ENCODE results near the gene C2CD2. TPM values are rescaled to one million over a fixed set of nuclear protein-coding genes. Genes with fewer than 3 reads are reported as not detected.

The C2CD2 gene
- total and polyA plus RNA-seq, 3 experiments from 2014 or later: 2.3 to 5.0 (median 4.3) TPM

DNA sequence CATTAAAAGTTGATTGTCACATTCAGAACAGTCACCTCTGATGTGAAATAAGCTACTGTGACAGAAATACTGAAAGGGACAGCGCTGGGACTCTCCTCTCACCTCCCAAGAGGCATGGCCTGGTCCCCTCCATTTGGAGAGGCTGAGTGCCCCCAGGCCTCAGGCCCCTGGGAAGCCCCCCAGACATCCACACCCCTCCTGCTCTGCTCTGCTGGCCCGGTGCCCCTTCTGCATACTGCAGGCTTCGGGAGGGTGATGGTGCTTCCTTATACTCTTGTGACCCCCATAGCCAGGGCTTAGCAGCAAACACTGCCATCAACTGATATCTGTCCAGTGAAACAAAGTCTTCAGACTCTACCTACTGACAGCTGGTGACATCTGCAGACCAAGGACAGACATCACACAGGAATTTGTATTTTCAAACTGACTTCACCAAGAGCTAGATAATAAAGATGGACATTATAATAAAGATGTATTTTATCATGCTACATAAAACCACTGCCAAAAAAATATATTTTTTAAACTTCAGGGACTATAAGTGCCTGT is 36.9 kb downstream of the C2CD2 start:
- Histone ChIP-seq H3K9me3 (ENCODE audit: low read length) (no peaks in the 10 kb centered on the region), H3K4me1 (ENCODE audit: insufficient read depth, low read length) (no peaks in the 10 kb centered on the region), H3K27ac (ENCODE audit: low read depth, low read length) (no peak overlapping the region), H3K4me3 (ENCODE audit: low read length) (no peak overlapping the region), H3K27me3 (ENCODE audit: insufficient read depth, low read length, poor library complexity, severe bottlenecking) (no peaks in the 10 kb centered on the region), H3K36me3 (ENCODE audit: insufficient read depth, low read length) (peaks cover 11% of the 10 kb centered on the region)
- Mint-ChIP-seq H3K9me3 (no peaks in the 10 kb centered on the region), H3K27ac (no peak overlapping the region), H3K27me3 (no peaks in the 10 kb centered on the region), H3K36me3 (peaks cover 0 to 68% (median 34%) of the 10 kb centered on the region in 3 donors), H3K4me1 (peaks cover 0 to 3% (median 1%) of the 10 kb centered on the region in 3 donors), H3K4me3 (no peak overlapping the region)
- POLR2A ChIA-PET: no interaction called here
- no peak for DNase-seq
- CTCF ChIA-PET: interaction anchor here (1.0 kb wide), 1 partner anchor 9 kb away, joined by 3 read pairs; no protein-coding TSS in a partner anchor

GRCh38 chr21:41914965-41915364 is 38.9 kb downstream of the C2CD2 start:
- H3K27ac ChIP-seq (ENCODE audit: low read depth, low read length): no peak overlapping the region
- ChIA-PET CTCF (interaction anchor here (1.1 kb wide), 1 partner anchor 193 kb away, joined by 3 read pairs; no protein-coding TSS in a partner anchor), POLR2A (no interaction called here)
- H3K27ac Mint-ChIP-seq: peak overlapping the region in 1 of 8 donors; percentile 26
- no peaks in the 10 kb centered on the region for H3K27me3 ChIP-seq (ENCODE audit: insufficient read depth, low read length, poor library complexity, severe bottlenecking)
- no peak overlapping the region for H3K4me3 Mint-ChIP-seq
- no peaks in the 10 kb centered on the region for H3K4me1 Mint-ChIP-seq
- H3K27me3 Mint-ChIP-seq: no peaks in the 10 kb centered on the region
- no peaks in the 10 kb centered on the region for H3K4me1 ChIP-seq (ENCODE audit: insufficient read depth, low read length)
- H3K9me3 ChIP-seq (ENCODE audit: low read length): no peaks in the 10 kb centered on the region
- no peaks in the 10 kb centered on the region for H3K9me3 Mint-ChIP-seq
- no peak overlapping the region for H3K4me3 ChIP-seq (ENCODE audit: low read length)
- no peak for DNase-seq
- H3K36me3 ChIP-seq (ENCODE audit: insufficient read depth, low read length): peaks cover 19% of the 10 kb centered on the region
- peaks cover 0 to 73% (median 36%) of the 10 kb centered on the region in 3 donors for H3K36me3 Mint-ChIP-seq

GRCh38 chr21:41914358-41914757 is 39.5 kb downstream of the C2CD2 start:
- Histone ChIP-seq H3K4me1 (ENCODE audit: insufficient read depth, low read length) (no peaks in the 10 kb centered on the region), H3K27me3 (ENCODE audit: insufficient read depth, low read length, poor library complexity, severe bottlenecking) (no peaks in the 10 kb centered on the region), H3K4me3 (ENCODE audit: low read length) (no peak overlapping the region), H3K36me3 (ENCODE audit: insufficient read depth, low read length) (peaks cover 19% of the 10 kb centered on the region), H3K27ac (ENCODE audit: low read depth, low read length) (no peak overlapping the region), H3K9me3 (ENCODE audit: low read length) (no peaks in the 10 kb centered on the region)
- H3K36me3 Mint-ChIP-seq: peaks cover 0 to 78% (median 38%) of the 10 kb centered on the region in 3 donors
- H3K4me1 Mint-ChIP-seq: no peaks in the 10 kb centered on the region
- no peaks in the 10 kb centered on the region for H3K27me3 Mint-ChIP-seq
- no peak overlapping the region for H3K27ac Mint-ChIP-seq
- no peak for DNase-seq
- ChIA-PET POLR2A (no interaction called here), CTCF (no interaction called here)
- H3K4me3 Mint-ChIP-seq: no peak overlapping the region
- H3K9me3 Mint-ChIP-seq: no peaks in the 10 kb centered on the region

DNA sequence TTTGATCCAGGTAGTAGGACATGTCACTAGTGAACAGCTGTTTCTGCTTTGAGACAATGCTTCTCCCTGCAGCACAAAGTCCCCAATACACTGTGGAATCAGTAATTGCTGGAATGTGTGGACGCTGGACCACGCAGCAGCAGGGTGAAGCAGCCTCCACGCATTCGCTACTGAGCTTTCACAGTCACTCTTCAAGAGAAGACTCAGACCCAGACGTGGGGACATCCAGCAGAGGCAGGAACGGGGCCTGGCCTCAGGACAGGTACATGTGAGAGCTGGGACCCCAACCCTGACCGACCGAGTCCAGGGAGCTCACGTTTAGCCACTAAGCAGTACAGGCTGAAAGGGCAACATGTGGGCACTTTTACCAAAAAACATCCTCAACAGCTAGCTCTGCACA is 40.6 kb downstream of the C2CD2 start:
- H3K36me3 ChIP-seq (ENCODE audit: insufficient read depth, low read length): peaks cover 19% of the 10 kb centered on the region
- H3K4me1 ChIP-seq (ENCODE audit: insufficient read depth, low read length): no peaks in the 10 kb centered on the region
- no peak overlapping the region for H3K27ac ChIP-seq (ENCODE audit: low read depth, low read length)
- Mint-ChIP-seq H3K9me3 (no peaks in the 10 kb centered on the region), H3K4me3 (no peak overlapping the region), H3K27ac (no peak overlapping the region), H3K4me1 (no peaks in the 10 kb centered on the region), H3K36me3 (peaks cover 0 to 79% (median 37%) of the 10 kb centered on the region in 3 donors), H3K27me3 (no peaks in the 10 kb centered on the region)
- H3K4me3 ChIP-seq (ENCODE audit: low read length): no peak overlapping the region
- CTCF ChIA-PET: no interaction called here
- no peaks in the 10 kb centered on the region for H3K27me3 ChIP-seq (ENCODE audit: insufficient read depth, low read length, poor library complexity, severe bottlenecking)
- POLR2A ChIA-PET: no interaction called here
- no peaks in the 10 kb centered on the region for H3K9me3 ChIP-seq (ENCODE audit: low read length)
- DNase-seq: no peak

DNA sequence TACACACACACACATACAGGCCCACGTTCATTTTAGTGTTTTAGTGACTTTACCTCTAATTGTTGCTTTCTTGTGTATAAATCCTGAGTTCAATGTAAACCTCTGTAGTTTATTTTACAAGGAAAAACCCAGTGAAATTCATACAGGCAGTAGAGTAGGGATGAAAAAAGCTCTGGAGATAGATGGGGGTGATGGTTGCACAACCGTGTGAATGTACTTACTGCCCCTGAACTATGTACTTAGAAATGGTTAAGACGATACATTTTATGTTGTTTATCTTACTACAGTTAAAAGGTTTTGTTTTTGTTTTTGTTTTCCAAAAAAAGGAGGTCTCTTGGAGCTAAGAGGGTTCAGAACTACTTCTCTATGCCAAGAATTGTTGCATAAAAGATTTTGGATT is 45.0 kb downstream of the C2CD2 start:
- Histone ChIP-seq H3K4me3 (ENCODE audit: low read length) (no peak overlapping the region), H3K36me3 (ENCODE audit: insufficient read depth, low read length) (peaks cover 10% of the 10 kb centered on the region), H3K27ac (ENCODE audit: low read depth, low read length) (no peak overlapping the region), H3K27me3 (ENCODE audit: insufficient read depth, low read length, poor library complexity, severe bottlenecking) (no peaks in the 10 kb centered on the region), H3K4me1 (ENCODE audit: insufficient read depth, low read length) (no peaks in the 10 kb centered on the region), H3K9me3 (ENCODE audit: low read length) (no peaks in the 10 kb centered on the region)
- no peaks in the 10 kb centered on the region for H3K4me1 Mint-ChIP-seq
- no peak for DNase-seq
- peaks cover 0 to 79% (median 25%) of the 10 kb centered on the region in 3 donors for H3K36me3 Mint-ChIP-seq
- peaks cover 0 to 2% of the 10 kb centered on the region in 2 donors for H3K27me3 Mint-ChIP-seq
- ChIA-PET POLR2A (no interaction called here), CTCF (no interaction called here)
- no peak overlapping the region for H3K27ac Mint-ChIP-seq
- no peaks in the 10 kb centered on the region for H3K9me3 Mint-ChIP-seq
- H3K4me3 Mint-ChIP-seq: no peak overlapping the region

DNA sequence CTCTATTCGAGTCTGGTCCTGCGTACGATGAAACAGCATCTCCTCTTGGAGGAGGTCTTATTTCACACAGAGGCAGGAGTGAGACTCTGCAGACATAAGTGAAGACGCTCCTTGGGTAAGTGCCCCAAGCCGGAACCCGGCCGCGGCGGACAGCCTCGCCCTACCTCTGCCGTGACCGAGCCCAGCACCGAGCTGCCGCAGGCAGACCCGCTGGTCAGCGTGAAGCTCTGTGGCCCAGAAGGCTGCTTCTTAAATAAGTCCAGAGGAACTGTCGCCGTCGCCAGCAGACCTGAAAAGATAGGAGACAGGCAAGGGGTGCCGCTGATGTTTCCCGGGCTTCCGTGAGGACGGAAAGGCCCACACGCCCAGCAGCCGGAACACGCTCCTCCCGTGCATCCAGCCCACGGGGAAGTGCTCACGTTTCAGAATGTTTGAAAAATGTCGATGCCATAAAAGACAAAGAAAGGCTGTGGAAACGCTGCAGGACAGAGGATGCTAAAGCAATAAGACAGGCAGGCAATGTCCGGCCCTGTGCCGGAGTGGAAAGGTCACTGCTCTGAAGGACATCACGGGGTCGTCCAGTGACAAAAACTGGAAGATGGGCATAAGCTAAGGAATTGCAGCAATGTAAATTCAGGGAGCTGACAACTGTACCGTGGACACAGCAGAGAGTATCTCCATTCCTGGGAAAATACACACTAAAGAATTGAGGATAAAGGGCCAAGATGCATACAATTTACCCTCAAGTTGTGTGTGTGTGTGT is 46.1 kb downstream of the C2CD2 start:
- Mint-ChIP-seq H3K4me3 (no peak overlapping the region), H3K27me3 (peaks cover 0 to 2% of the 10 kb centered on the region in 2 donors), H3K9me3 (no peaks in the 10 kb centered on the region), H3K27ac (peak overlapping the region in 1 of 8 donors; percentile 3), H3K36me3 (peaks cover 0 to 73% (median 24%) of the 10 kb centered on the region in 3 donors), H3K4me1 (no peaks in the 10 kb centered on the region)
- CTCF ChIA-PET: no interaction called here
- Histone ChIP-seq H3K36me3 (ENCODE audit: insufficient read depth, low read length) (peaks cover 10% of the 10 kb centered on the region), H3K27ac (ENCODE audit: low read depth, low read length) (no peak overlapping the region), H3K4me3 (ENCODE audit: low read length) (no peak overlapping the region), H3K27me3 (ENCODE audit: insufficient read depth, low read length, poor library complexity, severe bottlenecking) (no peaks in the 10 kb centered on the region), H3K9me3 (ENCODE audit: low read length) (no peaks in the 10 kb centered on the region), H3K4me1 (ENCODE audit: insufficient read depth, low read length) (no peaks in the 10 kb centered on the region)
- POLR2A ChIA-PET: no interaction called here
- DNase-seq: no peak

DNA sequence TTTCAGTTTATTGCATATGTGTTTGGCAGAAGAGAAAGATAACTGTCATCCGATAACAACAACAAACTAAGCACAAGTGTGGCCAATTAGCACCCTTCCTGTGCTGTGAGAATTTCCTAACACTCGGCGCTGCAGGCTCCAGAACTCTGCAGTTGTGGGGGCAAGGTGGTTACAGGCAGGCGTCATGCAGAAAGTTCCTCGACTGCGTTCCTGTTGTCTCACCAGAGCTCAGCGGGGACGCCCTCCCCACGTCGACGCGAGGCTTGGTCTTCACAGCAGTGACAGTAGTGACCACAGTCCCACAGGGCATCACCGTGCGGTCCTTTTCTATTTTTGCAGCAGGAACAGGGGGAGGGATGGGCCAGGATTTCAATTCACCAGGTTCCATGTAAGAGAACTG is 47.0 kb downstream of the C2CD2 start:
- Histone ChIP-seq H3K9me3 (ENCODE audit: low read length) (no peaks in the 10 kb centered on the region), H3K27me3 (ENCODE audit: insufficient read depth, low read length, poor library complexity, severe bottlenecking) (no peaks in the 10 kb centered on the region), H3K27ac (ENCODE audit: low read depth, low read length) (no peak overlapping the region), H3K4me1 (ENCODE audit: insufficient read depth, low read length) (no peaks in the 10 kb centered on the region), H3K4me3 (ENCODE audit: low read length) (no peak overlapping the region), H3K36me3 (ENCODE audit: insufficient read depth, low read length) (peaks cover 6% of the 10 kb centered on the region)
- ChIA-PET POLR2A (no interaction called here), CTCF (no interaction called here)
- Mint-ChIP-seq H3K4me3 (no peak overlapping the region), H3K4me1 (no peaks in the 10 kb centered on the region), H3K27ac (peak overlapping the region in 2 of 8 donors; percentile 17 to 92), H3K36me3 (peaks cover 0 to 72% (median 26%) of the 10 kb centered on the region in 3 donors), H3K27me3 (peaks cover 0 to 2% of the 10 kb centered on the region in 2 donors), H3K9me3 (no peaks in the 10 kb centered on the region)
- DNase-seq: no peak

DNA sequence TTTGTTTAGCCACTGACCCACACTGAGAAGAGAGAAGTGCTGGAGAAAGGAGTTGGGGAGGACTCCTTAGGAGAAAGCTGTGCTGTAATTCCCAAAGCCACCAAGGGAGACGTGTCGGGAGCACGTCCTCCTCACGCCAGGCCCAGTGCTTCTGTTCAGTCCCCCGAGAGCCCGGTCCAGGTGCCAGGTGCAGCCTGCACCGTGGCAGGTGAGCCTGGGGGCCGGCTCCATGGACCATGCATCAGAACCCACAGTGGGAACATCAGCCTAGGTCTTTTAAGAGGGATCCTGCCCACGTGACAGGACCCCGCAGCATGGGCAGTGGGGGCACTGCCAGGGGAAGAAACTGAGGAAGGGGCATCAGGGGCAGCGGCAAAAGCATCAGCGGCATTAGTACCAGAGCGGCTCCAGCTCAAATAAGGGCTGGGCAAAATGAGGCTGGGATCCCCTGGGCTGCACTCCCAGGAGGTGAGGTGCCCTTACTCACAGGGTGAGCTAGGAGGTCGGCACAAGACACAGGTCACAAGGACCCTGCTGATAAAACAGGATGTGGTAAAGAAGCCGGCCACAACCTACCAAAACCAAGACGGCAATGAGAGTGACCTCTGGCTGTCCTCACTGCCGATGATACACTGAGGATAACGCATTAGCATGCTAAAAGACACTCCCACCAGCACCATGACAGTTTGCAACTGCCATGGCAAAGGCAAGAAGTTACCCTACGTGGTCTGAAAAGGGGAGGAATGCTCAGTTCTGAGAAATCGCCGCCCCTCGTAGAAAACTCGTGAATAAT is 50.1 kb downstream of the C2CD2 start:
- Mint-ChIP-seq H3K27me3 (peaks cover 0 to 2% of the 10 kb centered on the region in 2 donors), H3K27ac (no peak overlapping the region), H3K36me3 (peaks cover 0 to 62% (median 24%) of the 10 kb centered on the region in 3 donors), H3K4me1 (peaks cover 7 to 15% (median 13%) of the 10 kb centered on the region in 3 donors), H3K4me3 (no peak overlapping the region), H3K9me3 (no peaks in the 10 kb centered on the region)
- no peaks in the 10 kb centered on the region for H3K9me3 ChIP-seq (ENCODE audit: low read length)
- no peak overlapping the region for H3K4me3 ChIP-seq (ENCODE audit: low read length)
- ChIA-PET POLR2A (no interaction called here), CTCF (interaction anchor here (2.1 kb wide), 1 partner anchor 204 kb away, joined by 5 read pairs; no protein-coding TSS in a partner anchor)
- H3K36me3 ChIP-seq (ENCODE audit: insufficient read depth, low read length): peaks cover 5% of the 10 kb centered on the region
- no peak overlapping the region for H3K27ac ChIP-seq (ENCODE audit: low read depth, low read length)
- peaks cover 9% of the 10 kb centered on the region for H3K4me1 ChIP-seq (ENCODE audit: insufficient read depth, low read length)
- H3K27me3 ChIP-seq (ENCODE audit: insufficient read depth, low read length, poor library complexity, severe bottlenecking): no peaks in the 10 kb centered on the region
- DNase-seq: no peak

Data from CD8-positive, alpha-beta memory T cell (primary cell).